ENCODE measurements around the gene DICER1.

DICER1 gene

DNA sequence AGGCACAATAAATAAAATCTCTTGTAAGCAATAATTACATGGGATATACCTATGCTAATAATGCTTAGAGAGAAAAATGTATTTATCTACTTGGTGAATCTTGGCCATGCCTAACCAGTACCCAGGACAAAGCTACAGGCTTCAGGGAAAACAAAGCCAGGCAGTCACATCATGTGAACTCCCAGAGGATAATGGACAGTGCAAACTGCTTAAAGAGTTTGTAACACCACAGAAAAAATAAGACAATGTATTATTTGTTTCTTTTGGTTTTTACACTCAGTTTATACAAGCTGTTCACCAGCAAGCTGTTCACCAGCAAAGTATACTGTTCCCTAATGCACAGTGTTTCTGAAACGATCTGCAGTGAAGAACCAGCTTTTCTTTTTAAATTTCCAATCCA lies 38.0 kb downstream of the DICER1 start:
- DNase-seq, result no peak

DNA sequence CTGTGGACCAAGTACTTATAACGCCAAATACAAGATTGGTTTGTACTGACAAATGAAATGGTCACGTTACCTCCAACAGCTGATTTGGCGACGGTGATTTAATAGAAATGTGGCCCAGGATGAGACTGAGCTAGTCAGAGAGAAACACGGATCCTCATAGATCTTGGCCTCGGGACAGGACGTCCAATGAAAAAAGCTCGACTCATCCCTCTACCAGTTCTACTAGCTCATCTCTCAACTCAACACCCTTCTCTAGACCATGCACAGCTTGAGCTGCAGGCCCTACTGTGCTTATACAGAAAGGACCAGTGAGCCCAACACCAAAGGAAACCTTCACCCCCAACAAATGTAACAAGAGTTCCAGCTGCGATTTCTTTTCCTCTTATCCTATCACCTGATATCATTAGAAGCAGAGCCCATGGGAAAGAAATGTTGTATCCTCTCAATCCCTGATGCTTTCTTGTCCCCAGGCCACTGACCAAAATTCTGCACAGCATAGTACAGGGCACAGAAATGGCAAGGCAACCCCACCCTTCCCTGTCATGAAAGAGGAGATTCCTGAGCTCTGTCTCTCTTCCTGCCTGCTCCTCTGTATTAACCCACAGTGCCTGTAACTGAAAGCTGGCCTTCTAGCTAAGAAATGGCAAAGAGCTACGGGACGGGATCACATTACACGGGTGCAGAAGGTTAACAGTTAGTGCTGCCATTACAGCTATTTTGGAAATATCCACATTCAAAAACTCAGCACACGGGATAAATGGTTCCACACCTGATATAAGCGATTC lies 39.2 kb downstream of the DICER1 start:
- DNase-seq, result no peak

DNA sequence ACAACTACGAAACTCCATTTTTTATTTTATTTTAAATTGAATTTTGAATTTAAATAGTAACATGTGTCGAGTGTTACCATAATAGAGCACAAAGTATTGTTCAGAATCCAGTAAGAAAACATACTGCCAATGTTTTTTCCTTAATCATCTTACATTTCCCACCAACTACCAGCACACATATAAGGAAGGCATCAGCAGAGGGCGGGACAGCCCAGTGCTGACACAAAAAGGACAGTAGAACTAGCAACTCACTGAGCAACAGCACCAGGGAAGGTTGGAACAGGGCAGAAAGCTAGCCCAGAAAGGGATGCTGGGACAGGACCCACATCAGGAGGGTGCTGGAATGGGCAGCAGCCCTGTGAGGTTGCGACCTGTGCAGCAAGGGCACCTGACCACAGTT lies 43.9 kb downstream of the DICER1 start:
- no peak for DNase-seq

DNA sequence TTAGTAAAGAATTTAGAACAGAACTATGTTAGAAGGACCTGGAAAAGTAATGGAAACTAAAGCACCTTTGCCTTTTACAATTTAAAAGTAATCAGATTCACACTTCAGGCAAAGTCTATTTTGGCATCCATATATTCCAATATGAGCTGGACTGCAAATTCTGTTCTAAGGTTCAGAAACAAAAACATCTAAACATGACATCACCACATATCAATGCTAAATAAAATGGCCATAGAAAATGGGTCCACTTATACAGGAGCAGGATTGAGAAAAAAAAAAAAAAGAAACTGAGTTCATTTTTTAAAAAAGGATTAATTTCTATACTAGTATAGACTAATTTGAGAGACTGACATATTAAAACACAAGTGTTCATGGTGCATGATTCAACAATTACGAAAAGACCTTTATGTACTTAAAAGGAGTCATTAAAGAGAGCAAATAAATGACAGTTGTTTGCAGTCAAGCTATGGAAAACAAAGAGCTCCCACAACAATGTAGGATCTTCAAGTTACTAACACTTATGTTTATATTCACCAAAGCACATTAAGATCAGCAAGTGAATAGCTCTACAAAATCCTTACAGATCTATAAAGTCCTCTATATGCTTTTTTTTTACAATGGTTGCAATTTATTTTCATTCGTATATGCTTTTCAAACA lies 45.7 kb downstream of the DICER1 start:
- no peak for DNase-seq

DNA sequence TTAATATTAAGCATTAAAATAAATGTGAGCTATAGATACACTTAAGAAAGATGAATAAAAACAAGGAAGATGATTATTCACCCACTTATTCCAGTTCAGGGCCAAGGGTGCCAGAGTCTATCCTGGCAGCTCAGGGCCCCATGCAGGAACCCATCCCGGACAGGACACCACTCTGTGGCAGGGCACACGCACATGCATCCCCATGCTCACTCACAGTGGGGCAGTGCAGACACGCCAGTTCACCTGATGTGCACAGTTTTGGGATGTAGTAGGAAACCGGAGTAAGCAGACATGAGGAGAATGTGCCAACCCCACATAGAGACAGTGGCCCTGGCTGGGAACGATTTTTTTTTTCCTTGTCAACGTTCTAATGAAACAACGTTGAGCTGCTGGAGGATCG lies 47.2 kb downstream of the DICER1 start:
- DNase-seq, result no peak

DNA sequence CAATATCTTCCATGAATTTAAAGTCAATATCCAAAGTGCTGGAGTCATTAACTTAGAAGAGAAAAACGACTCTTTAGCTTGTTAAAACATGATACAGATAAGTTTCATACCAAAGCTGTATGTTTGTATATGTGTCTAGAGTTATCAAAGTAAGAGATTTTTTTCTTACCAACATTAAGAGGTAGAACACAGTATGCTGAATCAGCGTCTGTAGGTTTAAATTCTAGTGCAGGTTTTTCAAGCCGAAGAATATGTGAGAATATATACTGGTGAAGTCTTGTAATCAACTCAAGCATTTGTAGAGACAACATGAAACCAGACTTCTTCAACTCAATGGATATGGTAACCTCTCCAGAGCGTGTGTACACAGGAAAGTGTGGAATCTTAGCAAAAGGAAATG lies 49.6 kb downstream of the DICER1 start:
- DNase-seq, result no peak

DNA sequence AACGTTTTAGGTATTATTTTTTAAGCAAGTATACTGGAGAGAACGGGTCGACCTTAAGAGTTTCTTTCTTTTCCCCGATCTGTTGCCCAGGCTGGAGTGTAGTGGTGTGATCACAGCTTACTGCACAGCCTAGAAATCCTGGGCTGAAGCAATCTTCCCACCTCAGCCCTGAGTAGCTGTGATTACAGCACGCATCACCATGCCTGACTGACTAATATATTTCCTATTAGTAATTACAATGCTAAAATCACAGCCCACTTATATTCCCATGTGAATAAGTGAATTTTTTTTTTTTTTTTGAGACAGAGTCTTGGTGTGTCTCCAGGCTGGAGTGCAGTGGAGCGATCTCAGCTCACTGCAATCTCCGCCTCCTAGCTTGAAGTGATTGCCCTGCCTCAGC lies 50.4 kb downstream of the DICER1 start:
- DNase-seq, result no peak

DNA sequence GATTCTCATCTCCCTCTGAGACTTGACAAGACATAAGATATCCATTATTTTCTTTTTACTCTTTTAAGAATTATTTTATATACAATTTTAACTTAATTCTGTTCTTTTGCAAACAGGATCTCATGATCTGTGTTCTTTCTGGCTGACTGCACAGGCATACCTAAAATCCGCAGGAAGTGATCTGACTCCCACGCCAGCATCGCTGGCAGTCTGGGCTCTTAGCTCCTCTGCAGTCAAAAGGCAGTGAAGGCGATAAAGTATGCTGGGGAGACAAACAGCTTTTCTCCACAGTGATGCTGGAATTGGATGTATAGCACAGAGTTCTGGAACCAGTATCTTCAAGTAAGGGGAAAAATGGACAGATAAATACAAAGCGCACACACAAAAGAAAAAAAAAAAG lies 52.4 kb downstream of the DICER1 start:
- no peak for DNase-seq

DNA sequence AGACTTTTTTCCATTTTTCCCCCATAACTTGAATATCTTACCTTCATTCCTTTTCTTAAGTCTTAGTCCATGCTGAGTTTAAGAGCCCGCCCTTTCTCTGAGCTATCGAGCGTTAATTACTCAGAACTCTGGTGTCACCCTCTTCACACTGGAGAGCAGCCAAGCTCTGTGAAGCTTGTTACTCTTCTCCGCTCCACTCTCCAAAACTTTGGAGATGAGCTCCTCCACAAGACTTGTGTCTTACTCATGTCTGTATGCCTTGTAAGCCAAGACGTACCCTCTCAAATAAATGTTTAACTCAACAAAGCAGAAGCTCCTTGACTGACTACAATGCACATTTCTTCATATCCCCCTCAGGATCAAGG lies 54.7 kb downstream of the DICER1 start:
- no peak for DNase-seq

DNA sequence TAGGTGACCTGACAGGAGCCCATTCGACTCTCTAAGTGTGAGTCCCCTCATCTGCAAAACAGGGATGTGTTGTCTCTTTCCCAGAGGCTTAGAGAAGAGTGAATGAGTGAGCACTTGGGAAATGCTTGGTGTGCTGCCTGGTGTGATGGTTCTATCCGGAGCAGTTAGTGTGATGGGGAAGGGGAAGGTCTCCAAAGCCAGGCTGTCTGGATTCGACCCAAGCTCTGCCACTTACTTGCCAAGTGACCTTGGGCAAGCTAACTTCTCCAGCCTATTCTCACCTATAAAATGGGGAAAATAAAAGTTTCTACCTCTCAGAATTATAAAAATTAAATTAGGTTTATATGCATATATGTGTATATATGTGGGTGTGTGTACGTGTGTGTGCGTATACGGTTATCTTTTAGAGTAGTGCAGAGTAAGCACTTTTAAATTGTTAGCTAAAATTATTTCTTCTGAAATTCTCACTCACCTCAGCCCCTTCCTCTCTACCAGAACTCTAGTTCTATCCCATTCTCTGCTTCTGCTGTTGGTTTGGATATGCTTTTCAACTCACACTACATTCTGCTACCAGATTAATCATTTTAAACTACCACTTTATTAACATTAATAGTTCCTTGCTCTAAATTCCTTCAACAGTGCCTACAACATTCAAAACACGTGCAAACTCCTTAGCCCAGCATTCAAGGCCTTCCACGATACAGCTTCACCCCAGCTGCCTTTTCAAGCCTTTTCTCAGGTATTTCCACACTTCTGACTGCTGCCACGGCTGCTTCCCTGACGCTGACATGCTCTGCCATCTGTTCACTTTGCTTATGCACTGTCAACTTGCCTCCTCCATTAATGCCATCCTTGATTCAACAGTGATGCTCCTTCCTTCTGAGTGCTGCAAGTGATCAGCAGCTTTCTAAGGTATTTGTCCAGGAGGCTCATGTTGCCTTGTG lies 55.3 kb downstream of the DICER1 start:
- DNase-seq, result no peak

DNA sequence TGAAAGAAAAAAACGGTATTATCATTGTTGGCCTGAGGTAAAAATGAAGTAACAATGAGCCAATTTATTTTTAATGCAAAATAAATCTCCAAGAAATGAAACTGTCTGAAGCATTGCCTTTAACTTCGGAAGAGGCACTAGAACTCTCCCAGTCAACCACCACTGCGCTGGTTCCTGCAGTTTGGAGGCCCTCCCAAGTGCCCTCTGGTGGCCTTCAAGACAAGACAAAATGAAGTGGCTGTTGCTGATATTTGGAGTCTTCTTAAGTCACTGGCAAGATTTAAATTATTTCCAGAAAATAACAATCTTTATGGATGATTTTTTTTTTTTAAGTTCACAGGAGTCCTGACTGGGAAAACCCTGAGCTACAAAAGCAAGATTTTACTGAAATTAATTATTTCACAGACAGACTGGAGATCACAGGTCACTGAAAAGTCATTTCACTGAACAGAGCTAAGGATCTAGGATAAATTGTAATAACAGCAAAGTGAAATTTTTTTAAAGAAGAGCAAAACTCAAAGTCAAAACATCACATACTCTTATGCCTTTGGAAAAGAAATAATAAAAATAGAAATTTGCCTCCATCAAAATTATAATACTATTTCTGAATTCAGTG lies 58.2 kb downstream of the DICER1 start:
- no peak for DNase-seq

DNA sequence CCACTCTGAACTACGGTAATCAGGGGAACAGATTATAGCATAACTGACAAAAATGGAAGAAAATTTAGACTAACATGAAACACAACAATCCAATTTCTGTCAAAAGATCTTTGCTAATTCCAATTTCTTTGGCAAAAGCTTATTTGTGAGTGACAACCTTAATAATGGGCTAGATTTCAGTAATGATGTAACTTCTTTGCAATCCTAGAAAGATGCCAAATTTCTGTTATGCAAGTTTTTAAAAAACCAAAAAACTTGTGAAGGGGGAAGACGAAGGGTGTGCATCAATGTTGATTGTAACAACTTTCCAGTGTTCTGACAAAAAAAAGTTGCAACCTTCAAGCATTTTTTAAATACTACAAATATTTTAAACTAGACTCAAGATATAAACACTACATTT lies 59.9 kb downstream of the DICER1 start:
- DNase-seq, result no peak

DNA sequence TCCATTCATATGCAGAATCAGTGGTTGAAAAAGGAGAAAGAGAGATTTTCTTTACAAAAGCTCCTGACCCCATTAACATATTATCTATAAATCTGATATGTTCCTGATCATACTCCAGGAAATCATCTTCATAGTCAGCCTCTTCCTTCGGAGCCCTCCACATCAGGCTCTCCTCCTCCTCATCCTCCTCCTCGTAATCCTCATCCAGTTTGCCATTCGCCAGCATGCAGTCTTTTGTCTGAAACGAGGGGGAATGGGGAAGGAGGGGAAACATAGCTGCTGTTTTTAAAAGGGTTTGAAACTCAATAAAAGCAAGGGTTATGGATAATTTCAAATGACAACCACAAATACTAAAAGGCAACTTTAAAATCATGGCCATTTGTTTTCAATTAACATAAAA lies 60.9 kb downstream of the DICER1 start:
- DNase-seq, result no peak

DNA sequence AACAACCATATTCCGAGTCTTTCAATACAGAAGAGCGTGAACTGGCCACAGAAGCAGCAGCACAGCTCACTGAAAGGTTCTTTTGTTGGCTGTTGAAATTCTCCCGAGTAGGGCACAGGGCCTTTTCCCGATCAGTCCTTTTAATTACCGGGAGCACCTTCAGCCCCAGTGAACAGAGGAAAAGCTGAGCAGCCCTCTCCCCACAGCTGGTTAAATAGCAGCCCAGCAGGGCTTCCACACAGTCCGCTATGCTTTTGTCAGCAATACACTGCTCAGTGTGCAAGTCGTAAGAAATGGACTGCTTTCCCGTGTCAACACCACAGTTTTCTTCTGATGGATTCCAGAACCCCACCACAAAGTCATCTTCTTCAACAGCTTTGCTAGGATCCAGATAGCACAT lies 61.3 kb downstream of the DICER1 start:
- no peak for DNase-seq

DNA sequence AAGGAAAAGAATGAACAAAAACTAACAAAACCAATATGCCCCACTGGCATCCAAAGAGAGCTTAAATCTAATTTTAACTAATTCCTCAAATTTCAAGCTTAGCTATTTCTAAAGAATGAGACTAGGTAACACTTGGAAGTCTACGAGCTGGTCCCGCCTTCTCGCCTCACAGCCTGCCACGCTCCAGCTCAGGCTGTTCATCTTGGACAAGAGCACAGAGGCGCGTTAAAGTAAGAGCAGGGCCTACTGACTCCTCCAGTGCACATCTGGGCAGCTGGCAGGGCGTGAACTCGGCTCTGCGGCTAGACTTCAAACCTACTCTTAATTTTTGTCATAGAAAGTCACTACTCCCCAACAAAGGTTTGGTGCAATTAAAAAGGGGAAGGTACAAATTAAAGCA lies 64.6 kb downstream of the DICER1 start:
- no peak for DNase-seq

DNA sequence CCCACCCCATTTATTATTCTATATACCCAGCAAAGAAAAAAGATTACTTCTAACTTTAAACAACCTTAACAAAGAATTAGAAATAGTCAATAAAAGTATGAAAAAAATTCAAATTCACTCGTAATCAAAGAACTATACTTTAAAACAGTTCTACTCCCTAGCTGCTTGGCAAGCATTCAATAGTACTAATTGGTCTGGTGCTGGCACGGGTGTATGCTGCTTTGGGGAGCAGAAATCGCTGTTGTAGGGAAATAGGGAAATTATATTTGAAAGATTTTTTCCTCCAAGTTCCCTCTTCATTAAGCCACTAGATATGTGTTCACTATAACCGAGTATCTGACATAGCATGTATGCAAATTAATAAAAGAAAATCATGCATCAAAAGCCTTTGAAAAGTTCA lies 65.7 kb downstream of the DICER1 start:
- DNase-seq, result no peak

DNA sequence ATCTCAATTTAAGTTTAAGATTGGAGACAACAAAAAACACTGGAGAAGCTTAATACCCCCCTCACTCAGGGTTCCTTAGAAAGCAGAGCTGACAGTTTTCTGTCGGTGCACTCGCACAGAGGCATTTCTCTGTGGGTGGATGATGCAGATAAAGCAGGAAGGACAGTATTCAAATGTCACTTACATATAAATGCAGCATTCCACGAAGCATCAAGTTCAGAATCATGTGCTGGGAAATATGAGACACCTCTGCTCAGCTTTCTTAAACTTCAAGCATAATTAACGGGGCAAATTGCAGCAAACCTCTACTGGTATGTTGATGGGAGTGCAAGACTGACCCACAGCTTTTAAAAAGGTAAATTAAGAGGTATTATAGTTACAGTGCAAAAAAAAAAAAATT lies 68.7 kb downstream of the DICER1 start:
- DNase-seq, result no peak

DNA sequence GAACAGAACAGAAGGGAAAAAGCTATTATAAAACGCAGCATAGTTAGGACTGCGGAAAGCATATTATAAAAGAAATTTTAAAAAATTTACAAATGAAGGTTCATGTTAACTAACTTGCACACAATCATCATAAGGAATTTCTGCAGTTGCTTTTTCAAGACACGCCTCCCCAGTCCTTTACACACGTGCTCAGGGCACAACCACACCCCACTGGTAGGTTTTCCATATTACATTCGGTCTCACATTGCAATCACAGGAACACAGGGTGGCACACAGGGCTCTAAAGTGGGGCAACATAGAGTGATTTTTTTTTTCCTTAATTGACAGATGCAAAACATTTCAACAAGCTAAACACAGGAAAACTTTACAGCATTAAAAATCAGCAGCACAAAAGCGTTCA lies 69.7 kb downstream of the DICER1 start:
- DNase-seq, result no peak

DNA sequence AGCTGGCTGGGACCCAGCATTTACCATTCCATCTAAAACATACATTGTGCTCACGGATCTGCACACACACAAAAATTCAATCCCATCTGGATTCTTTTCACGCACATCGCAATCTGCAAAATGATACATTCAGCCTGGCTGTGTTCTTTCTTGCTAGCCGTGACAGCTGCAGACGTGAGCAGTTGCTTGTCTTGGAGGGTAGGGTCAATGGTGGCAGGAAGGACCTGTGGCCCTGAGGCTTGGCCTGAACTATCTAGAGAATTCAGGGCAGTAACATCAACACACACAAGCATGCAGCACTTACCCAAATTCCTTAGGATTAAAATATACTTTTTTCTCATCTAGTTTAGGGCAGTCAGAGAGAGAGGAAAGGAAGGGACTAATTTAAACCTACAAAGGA lies 72.0 kb downstream of the DICER1 start:
- DNase-seq, result no peak

DNA sequence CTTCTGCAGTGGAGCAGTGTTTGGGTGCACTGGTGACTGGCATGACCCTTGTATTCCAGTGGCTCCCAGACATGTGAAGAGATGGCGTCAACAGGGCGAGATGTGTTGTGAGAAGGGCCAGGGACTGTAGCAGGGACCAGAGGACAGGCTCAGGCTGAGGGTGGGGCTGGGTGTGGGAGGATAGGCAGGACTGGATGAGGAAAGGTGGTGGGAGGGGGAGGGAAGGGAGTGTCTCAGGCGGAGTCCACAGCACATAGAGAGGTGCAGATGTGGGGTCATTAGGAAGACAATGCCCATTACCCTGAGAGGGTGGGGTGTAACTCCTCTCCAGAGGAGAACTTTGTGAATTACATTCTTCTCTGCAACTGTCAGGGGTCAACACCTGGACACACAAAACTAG lies 78.5 kb downstream of the DICER1 start:
- no peak for DNase-seq

DNA sequence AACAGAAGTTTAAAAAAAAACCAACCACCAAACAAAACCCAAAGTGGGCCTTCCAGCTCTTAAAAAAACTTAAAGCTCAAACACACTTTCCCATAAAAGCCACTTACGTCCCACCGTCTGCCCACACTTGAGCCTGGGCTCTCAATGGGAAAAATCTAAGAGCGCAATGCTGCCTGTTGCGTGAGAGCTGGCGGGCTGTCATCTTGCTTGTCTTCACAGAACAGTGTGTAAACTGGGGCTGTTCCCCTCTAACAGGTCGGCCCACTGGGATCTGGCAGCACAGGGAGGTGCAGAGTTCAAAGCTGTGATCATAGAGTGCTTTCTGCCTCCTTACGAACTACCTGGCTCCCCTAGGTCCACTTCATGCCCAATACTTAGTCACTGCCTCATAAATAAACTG lies 80.0 kb downstream of the DICER1 start:
- DNase-seq, result no peak

DNA sequence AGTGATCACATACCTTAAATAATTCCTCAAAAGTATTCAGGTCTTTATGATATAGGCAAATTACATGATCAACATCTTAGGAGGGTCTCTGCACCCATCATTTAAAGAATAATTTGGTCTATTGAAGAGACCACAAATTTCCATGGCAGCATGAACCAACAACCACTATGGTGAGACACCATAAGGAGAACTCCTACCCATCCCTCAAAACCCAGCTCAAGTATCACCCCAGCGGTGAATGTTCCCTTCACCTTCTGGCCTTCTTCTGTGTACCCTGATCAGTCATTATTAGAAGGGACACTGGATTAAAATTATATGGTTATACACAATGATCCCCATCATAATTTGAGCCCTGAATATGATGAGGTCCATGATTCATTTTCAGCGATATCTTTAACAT lies 81.5 kb downstream of the DICER1 start:
- no peak for DNase-seq

DNA sequence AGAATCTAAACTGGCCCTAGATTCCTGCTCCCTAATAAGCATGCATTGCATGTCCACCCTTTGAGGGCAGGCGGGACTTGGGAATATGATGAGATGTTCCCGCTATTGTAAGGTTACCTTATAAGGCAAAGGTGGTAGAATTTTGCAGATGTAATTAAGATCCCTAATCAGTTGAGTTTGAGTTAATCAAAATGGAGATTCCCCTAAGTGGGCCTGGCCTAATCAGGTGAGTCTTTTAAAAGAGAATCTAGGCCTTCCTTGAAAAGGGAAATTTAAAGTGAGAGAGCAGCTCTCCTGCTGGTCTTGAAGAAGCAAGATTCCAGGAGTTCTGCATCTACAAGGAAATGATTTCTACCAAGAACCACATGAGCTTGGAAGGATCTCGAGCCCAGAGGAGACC lies 83.4 kb downstream of the DICER1 start:
- no peak for DNase-seq

Measured in NCI-H1436 treated with DMSO at 0.1 percent for 48 hours (cell line).